ENCODE measurements around the gene ERBB3. TPM values are rescaled to one million over a fixed set of nuclear protein-coding genes. Genes with fewer than 3 reads are reported as not detected.

ERBB3 gene
- total RNA-seq, 1 donor from 2014 or later = 129 TPM

GRCh38 chr12:56078931-56079722, 838 bp upstream of the ERBB3 start:
- peak; percentile 89 for DNase-seq (ENCODE audit: low spot score)

GRCh38 chr12:56080556-56081138, 682 bp downstream of the ERBB3 start:
- peak; percentile 56 for DNase-seq (ENCODE audit: low spot score)

- no peak for DNase-seq (ENCODE audit: low spot score)
These were observed 1.7 kb downstream of the ERBB3 start for GRCh38 chr12:56081393-56082347.

GRCh38 chr12:56082382-56082781, 2.4 kb downstream of the ERBB3 start:
- DNase-seq (ENCODE audit: low spot score) = no peak

- no peak for DNase-seq (ENCODE audit: low spot score)
These were observed 3.0 kb downstream of the ERBB3 start for GRCh38 chr12:56082967-56083366.

- no peak for DNase-seq (ENCODE audit: low spot score)
These were observed 5.1 kb downstream of the ERBB3 start for GRCh38 chr12:56084958-56085543.

GRCh38 chr12:56086096-56086495, 6.1 kb downstream of the ERBB3 start:
- DNase-seq (ENCODE audit: low spot score) = peak; percentile 81

- DNase-seq (ENCODE audit: low spot score) = no peak
These were observed 6.6 kb downstream of the ERBB3 start for GRCh38 chr12:56086608-56087007.

- DNase-seq (ENCODE audit: low spot score) = peak; percentile 78
These were observed 7.3 kb downstream of the ERBB3 start for GRCh38 chr12:56087220-56087619.

- DNase-seq (ENCODE audit: low spot score) = no peak
These were observed 17.8 kb downstream of the ERBB3 start for GRCh38 chr12:56097738-56098137.

- no peak for DNase-seq (ENCODE audit: low spot score)
These were observed 18.6 kb downstream of the ERBB3 start for GRCh38 chr12:56098592-56098991.

GRCh38 chr12:56099787-56100186, 19.8 kb downstream of the ERBB3 start:
- no peak for DNase-seq (ENCODE audit: low spot score)

- no peak for DNase-seq (ENCODE audit: low spot score)
These were observed 21.1 kb downstream of the ERBB3 start for GRCh38 chr12:56101045-56101444.

GRCh38 chr12:56102683-56103065, 22.7 kb downstream of the ERBB3 start:
- DNase-seq (ENCODE audit: low spot score) = no peak

- DNase-seq (ENCODE audit: low spot score) = no peak
These were observed 23.2 kb downstream of the ERBB3 start for GRCh38 chr12:56103066-56103711.

- DNase-seq (ENCODE audit: low spot score) = no peak
These were observed 23.8 kb downstream of the ERBB3 start for GRCh38 chr12:56103823-56104108.

- DNase-seq (ENCODE audit: low spot score) = peak; percentile 97
These were observed 24.3 kb downstream of the ERBB3 start, which contains the start of gene PA2G4 for GRCh38 chr12:56104109-56104814. PA2G4 (plus strand) TSS chr12:56104559; CDS start chr12:56104738, 179 bp downstream.

- no peak for DNase-seq (ENCODE audit: low spot score)
These were observed 25.0 kb downstream of the ERBB3 start for GRCh38 chr12:56104815-56105608.

- no peak for DNase-seq (ENCODE audit: low spot score)
These were observed 25.6 kb downstream of the ERBB3 start for GRCh38 chr12:56105609-56105902.

- DNase-seq (ENCODE audit: low spot score) = no peak
These were observed 27.3 kb downstream of the ERBB3 start for GRCh38 chr12:56107242-56107641.

Measured in ureter (tissue), 1 donor.